GM18502 (cell line): ENCODE data around the gene ALX3.
"Not testable (repeated sequence)": the region's sequence is repeated elsewhere in the genome, so short reads cannot be mapped to it uniquely, and the experiment has no call there.

Source experiments
- ATAC-seq: cut with Tn5 transposase; IDR thresholded peaks from one replicate; pipeline ENCODE4 v1.9.1; 2021; ENCODE audit warnings: mild to moderate bottlenecking; ENCODE audit not compliant: unreplicated experiment, poor library complexity

Gene ALX3

DNA sequence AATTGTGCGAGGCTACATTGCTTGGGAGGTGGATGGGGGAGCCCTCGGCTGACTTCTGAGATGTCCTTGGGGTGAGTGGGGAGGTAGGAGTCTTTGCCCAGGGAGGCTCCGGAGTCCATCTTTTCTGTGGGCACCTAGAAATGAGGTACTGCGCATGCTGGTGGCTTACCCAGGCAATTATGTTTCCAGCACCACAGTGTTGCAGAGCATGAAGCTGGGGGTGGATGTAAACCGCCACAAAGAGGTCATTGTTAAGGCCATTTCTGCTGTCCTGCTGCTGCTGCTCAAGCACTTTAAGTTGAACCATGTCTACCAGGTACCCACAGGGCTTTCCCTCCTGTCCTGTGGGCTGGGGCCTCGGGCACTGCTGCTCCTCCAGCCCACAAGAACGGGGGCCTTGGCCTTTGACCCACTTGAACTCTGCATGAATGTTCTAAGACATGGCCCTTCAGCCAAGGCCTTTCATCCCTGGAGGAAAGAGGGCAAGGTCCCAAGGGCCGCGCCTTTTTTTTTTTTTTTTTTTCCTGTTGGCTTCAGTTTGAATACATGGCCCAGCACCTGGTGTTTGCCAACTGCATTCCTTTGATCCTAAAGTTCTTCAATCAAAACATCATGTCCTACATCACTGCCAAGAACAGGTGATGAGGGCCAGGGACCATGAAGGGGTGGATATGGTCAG lies 21.4 kb downstream of the ALX3 start:
- no peak for ATAC-seq

GRCh38 chr1:110048240-110048639 lies 22.2 kb downstream of the ALX3 start:
- ATAC-seq, result no peak

- ATAC-seq, result no peak
Observed at GRCh38 chr1:110047463-110047862, 23.0 kb downstream of the ALX3 start.

- no peak for ATAC-seq
Observed at GRCh38 chr1:110043016-110043415, 27.5 kb downstream of the ALX3 start.

GRCh38 chr1:110040548-110040947 lies 29.9 kb downstream of the ALX3 start:
- ATAC-seq, result no peak

- no peak for ATAC-seq
Observed at GRCh38 chr1:110039641-110040040, 30.8 kb downstream of the ALX3 start.

GRCh38 chr1:110038271-110038670 lies 32.2 kb downstream of the ALX3 start:
- ATAC-seq, result no peak

- ATAC-seq, result no peak
Observed at GRCh38 chr1:110035236-110035752, 35.2 kb downstream of the ALX3 start.

DNA sequence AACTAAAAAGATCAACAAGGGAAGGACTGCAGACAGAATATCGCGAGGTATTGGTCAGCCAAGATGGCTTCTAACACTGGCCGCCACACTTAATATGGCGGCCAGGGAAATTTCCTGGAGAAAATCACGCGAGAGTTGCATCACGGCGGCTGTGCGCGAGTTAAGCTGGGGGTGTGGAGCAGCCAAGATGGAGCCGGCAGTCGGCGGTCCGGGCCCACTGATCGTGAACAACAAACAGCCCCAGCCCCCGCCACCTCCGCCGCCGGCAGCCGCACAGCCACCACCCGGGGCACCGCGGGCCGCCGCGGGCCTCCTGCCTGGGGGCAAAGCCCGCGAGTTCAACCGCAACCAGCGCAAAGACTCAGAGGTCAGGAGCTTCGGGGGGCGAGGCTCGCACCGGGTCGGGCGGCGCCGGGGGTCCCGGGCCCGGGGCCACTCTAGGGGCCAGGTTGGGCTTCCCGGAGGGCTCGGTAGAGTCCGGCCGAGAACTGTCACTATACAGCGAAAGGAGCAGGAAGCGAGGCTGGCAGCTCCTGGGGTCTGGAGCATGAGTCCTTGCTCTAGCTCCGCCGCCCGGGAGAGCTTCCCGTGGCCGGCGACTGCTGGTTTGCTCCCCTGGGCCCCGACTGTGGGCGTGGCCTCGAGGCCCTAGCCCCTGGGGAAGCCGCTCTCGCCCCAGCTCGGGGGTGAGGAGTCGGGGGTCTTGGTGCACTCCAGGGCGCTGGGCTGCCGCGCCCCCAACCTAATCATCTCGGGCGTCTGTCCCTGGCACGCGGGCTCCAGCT lies 35.8 kb downstream of the ALX3 start, which contains the start of gene STRIP1:
STRIP1 (plus strand) TSS at position 174 of the 785 bp plus-strand sequence; CDS start at position 188, 14 bp downstream.
- peak; percentile 89 for ATAC-seq

DNA sequence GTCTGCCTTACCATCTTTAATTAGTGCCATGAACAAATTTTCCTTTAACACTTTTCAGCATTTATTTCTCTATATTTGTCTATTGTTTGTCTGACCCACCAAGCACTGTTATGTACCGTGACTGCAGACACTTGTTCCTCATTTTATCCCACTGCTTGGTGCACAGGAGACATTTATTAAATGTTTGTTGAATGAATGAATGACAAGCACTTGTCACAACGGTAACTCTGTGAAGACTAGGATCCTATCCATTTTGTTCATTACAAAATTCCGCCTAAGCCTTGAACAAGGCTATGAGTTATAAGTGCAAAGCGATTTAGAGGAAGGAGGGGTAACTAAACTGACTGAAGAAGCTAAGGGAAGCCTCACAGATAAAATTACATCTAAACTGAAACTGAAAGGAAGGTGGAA lies 36.4 kb downstream of the ALX3 start:
- no peak for ATAC-seq

DNA sequence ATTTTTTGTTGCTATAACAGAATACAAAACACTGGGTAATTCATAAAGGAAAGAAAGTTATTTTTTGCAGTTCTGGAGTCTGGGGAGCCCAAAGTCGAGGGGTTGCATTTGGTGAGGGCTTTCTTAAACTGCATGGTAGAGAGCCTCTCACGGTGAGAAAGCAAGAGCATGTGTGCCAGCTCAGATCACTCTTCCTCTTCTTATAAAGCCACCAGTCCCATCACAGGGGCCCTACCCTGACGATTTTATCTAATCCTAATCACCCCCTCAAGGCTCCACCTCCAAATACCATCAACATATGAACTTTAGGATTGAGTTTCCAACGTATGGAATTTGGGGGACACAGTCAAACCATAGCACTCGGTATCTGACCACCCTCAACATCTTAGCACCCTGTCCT lies 37.1 kb downstream of the ALX3 start:
- no peak for ATAC-seq

DNA sequence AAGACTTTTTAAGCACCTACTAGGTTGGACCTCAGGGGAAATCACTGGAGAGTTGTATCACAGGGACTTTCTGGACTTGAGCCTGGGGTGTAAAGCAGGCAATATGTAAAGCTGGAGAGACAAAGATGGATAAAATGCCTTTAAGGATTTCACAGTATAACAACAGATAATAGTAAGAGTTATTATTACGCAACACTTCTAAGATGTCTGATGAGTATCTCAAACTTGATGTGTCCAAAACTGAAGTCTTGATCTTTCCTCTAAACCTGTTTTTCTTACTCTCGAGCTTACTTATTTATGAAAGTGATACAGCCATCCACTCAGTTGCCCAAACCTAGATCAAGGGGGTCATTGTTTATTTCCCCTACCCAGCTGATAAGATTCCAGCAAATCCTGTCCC lies 38.1 kb downstream of the ALX3 start:
- ATAC-seq, result no peak

GRCh38 chr1:110030687-110031086 lies 39.8 kb downstream of the ALX3 start:
- ATAC-seq, result not testable (repeated sequence)

DNA sequence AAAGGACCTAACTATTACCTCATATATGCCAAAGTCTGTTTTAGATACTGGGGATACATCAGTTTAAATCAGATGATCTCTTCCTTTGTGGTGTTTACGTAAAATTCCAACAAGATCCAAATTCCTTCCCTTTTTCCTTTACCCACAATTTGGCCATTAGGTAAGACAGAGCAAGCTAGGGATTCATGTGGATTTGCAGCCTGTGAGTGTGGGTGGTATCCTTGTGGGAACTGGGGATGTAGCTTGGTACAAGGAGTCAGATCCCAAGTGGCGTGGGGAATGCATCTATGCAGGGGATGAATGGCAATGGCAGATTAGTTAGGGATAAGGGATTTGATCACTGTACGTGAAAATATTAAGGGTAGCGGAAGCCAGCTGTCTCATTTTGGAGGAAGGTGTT lies 45.9 kb downstream of the ALX3 start:
- ATAC-seq, result no peak

DNA sequence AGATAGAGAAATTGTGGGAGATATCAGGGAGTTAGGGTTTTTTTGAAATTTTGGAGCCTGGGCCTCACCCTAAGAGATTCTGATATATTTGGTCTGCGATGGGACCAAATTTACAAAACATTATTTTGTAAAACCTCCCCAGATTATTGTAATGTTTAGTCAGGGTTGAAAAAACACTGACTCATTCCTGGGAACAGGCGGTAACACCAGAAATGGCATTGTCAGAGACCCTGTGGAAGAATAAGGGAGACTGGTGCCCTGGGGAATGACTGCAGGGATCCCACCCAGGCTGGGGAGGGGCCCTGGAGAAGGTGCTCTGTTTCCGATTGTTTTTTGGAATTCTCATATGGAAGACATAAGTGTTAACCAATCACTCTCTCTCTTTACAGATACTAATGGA lies 49.2 kb downstream of the ALX3 start:
- no peak for ATAC-seq

- no peak for ATAC-seq
Observed at GRCh38 chr1:110019770-110020169, 50.7 kb downstream of the ALX3 start.

DNA sequence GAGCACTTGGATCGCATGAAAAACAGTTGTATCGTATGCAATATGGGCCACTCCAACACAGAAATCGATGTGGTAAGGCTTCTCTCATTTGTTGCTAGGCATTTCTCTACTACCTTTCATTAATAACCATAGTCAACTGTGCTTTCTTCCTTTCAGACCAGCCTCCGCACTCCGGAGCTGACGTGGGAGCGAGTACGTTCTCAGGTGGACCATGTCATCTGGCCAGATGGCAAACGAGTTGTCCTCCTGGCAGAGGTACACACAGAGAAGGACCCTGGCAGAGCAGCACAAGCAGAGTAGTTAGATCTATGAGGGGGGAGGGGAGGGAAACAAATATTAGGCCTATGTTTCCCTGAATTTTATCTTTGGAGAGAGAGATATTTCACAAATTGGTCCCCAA lies 52.1 kb downstream of the ALX3 start:
- ATAC-seq, result no peak

- ATAC-seq, result no peak
Observed at GRCh38 chr1:110017792-110018191, 52.7 kb downstream of the ALX3 start.

GRCh38 chr1:110012100-110012780 lies 58.2 kb downstream of the ALX3 start:
- ATAC-seq, result peak; percentile 74

- peak; percentile 97 for ATAC-seq
Observed at GRCh38 chr1:110011527-110012041, 58.9 kb downstream of the ALX3 start.
